Panc1 (cell line): Measurements from ENCODE around the gene OR13D1.

ENCODE experiments used
- POLR2AphosphoS5 ChIP-seq: IDR thresholded peaks from 2 replicates; pipeline ENCODE4 v1.6.1; 2012; ENCODE audit warnings: mild to moderate bottlenecking, low read depth, low read length, moderate library complexity
- SIN3A ChIP-seq: IDR thresholded peaks from 2 replicates; pipeline ENCODE4 v1.6.1; 2012; ENCODE audit warnings: low read depth, mild to moderate bottlenecking, low read length, moderate library complexity, borderline replicate concordance; ENCODE audit not compliant: insufficient read depth
- TCF7L2 ChIP-seq: IDR thresholded peaks from 2 replicates; pipeline ENCODE4 v1.6.1; 2011; ENCODE audit warnings: mild to moderate bottlenecking, low read depth, low read length, inconsistent platforms
- TF ChIP-seq, protein P1 (sequence below): fragments of 450-650 bp; IDR thresholded peaks from 2 replicates; pipeline ENCODE4 v1.5.1; 2017; ENCODE audit warnings: mild to moderate bottlenecking
- TF ChIP-seq, protein P2 (sequence below), 2 experiments: IDR thresholded peaks; 2 replicates each; pipeline ENCODE4 v1.6.1; 2011 to 2012; ENCODE audit warnings: low read depth in 2 of 2, control low read depth in 1 of 2, low read length in 1 of 2, mild to moderate bottlenecking in 1 of 2, moderate library complexity in 1 of 2; ENCODE audit not compliant: insufficient read depth in 1 of 2

DNA sequence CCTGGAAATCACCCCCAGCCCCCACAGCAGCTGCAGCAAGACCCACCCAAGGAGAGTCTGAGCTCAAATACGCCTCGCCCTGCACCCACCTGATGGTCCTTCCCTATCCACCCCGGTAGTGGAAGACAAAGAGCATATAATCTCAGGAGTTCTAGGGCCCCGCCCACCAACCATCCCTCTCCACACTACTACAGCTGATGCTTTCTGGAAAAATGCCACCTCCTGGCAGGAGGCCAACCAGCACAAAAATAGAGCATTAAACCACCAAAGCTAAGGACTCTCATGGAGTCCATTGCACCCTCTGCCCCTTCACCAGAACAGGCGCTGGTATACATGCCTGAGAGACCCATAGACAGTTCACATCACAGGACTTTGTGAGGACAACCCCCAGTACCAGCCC is 30.7 kb downstream of the OR13D1 start:
- TF ChIP-seq, protein P1, sequence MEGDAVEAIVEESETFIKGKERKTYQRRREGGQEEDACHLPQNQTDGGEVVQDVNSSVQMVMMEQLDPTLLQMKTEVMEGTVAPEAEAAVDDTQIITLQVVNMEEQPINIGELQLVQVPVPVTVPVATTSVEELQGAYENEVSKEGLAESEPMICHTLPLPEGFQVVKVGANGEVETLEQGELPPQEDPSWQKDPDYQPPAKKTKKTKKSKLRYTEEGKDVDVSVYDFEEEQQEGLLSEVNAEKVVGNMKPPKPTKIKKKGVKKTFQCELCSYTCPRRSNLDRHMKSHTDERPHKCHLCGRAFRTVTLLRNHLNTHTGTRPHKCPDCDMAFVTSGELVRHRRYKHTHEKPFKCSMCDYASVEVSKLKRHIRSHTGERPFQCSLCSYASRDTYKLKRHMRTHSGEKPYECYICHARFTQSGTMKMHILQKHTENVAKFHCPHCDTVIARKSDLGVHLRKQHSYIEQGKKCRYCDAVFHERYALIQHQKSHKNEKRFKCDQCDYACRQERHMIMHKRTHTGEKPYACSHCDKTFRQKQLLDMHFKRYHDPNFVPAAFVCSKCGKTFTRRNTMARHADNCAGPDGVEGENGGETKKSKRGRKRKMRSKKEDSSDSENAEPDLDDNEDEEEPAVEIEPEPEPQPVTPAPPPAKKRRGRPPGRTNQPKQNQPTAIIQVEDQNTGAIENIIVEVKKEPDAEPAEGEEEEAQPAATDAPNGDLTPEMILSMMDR = no peak
- TF ChIP-seq POLR2AphosphoS5 (no peak), SIN3A (no peak), TCF7L2 (no peak)
- TF ChIP-seq, protein P2, sequence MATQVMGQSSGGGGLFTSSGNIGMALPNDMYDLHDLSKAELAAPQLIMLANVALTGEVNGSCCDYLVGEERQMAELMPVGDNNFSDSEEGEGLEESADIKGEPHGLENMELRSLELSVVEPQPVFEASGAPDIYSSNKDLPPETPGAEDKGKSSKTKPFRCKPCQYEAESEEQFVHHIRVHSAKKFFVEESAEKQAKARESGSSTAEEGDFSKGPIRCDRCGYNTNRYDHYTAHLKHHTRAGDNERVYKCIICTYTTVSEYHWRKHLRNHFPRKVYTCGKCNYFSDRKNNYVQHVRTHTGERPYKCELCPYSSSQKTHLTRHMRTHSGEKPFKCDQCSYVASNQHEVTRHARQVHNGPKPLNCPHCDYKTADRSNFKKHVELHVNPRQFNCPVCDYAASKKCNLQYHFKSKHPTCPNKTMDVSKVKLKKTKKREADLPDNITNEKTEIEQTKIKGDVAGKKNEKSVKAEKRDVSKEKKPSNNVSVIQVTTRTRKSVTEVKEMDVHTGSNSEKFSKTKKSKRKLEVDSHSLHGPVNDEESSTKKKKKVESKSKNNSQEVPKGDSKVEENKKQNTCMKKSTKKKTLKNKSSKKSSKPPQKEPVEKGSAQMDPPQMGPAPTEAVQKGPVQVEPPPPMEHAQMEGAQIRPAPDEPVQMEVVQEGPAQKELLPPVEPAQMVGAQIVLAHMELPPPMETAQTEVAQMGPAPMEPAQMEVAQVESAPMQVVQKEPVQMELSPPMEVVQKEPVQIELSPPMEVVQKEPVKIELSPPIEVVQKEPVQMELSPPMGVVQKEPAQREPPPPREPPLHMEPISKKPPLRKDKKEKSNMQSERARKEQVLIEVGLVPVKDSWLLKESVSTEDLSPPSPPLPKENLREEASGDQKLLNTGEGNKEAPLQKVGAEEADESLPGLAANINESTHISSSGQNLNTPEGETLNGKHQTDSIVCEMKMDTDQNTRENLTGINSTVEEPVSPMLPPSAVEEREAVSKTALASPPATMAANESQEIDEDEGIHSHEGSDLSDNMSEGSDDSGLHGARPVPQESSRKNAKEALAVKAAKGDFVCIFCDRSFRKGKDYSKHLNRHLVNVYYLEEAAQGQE (IDR thresholded peaks at IDR 0.05; ENCODE audit: insufficient read depth in 1 of 2, low read depth in 2 of 2, low read length in 1 of 2) = no peak
